ENCODE results near the gene FAR1.
"Not testable (repeated sequence)": the region's sequence is repeated elsewhere in the genome, so short reads cannot be mapped to it uniquely, and the experiment has no call there.

FAR1 gene, protein sequence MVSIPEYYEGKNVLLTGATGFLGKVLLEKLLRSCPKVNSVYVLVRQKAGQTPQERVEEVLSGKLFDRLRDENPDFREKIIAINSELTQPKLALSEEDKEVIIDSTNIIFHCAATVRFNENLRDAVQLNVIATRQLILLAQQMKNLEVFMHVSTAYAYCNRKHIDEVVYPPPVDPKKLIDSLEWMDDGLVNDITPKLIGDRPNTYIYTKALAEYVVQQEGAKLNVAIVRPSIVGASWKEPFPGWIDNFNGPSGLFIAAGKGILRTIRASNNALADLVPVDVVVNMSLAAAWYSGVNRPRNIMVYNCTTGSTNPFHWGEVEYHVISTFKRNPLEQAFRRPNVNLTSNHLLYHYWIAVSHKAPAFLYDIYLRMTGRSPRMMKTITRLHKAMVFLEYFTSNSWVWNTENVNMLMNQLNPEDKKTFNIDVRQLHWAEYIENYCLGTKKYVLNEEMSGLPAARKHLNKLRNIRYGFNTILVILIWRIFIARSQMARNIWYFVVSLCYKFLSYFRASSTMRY

DNA sequence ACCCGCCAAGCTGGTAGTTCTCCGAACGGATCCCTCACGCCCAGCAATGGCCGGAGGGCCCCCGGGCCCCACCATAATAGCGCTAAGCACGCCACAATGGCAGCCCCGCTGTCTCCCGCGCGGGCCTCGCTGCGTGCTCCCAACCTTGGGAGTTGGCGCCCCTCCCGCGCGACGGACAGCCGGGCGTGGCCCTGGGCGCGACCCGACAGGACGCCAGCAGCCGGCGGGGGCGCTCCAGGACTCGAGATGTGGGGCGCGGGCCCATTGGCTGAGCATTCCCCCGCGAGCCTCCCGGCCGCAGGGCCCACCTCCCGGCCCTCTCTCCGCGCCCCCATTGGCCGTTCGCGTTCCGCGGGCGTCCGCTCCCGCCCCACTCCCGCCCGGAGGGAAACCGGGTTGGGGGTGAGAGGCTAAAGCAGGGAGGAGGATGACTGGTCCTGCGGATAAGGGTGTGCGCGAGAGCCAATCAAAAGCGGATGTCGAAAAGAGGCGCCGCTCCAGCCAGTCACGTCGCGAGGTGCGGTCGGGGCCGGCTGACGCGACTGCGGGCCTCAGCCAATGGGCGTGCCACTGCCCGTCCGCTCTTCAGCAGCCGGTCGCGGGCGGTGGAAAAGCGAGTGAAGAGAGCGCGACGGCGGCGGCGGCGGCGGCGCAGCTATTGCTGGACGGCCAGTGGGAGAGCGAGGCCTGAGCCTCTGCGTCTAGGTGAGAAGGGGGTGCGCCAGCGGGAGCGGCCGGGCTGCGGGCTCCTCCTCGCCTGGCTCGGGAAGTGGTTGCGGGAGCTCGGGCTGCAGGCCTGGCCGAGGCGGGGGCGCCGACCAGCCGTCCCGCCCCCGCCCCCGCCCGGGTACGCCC is at the start of gene FAR1:
Gene FAR1, plus strand, starts transcription at position 567 of the 855 bp plus-strand sequence. CDS start 26,098 bp downstream, outside the sequence.
- Histone ChIP-seq H3K4me1 (ENCODE audit: low read depth, poor library complexity, severe bottlenecking) (peaks cover 37% of the 10 kb centered on the region), H3K9ac (peak within 1 kb of the TSS; percentile 78), H3K4me2 (peak within 1 kb of the TSS; percentile 44)

DNA sequence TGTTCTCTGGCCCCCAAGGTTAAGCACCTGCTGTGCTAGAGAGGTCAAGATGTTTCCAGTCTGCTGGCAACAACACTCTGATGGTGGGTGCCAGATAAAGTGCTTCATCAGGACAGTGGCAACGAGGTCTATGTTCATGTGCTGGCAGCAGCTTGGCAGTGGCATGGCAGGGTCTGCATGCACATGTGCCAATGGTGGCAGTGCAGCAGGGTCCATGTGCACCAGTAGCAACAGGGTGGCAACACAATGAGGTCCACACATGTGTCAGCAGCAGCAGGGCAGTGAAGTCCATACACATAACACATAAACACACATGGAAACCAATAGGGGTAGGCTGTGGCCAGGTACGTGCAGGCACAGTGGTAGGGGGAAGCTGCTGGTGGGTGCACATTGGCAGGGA is 48.4 kb upstream of the FAR1 start:
- Histone ChIP-seq H3K4me3 (IDR thresholded peaks at IDR 0.05; ENCODE audit: insufficient read depth, low read depth, low read length) (no peak overlapping the region), H3K4me1 (ENCODE audit: low read depth, poor library complexity, severe bottlenecking) (no peaks in the 10 kb centered on the region), H3K79me2 (ENCODE audit: insufficient read depth, low read depth) (no peaks in the 10 kb centered on the region), H3K27ac (no peak overlapping the region), H3K4me2 (no peak overlapping the region), H3K36me3 (ENCODE audit: insufficient read depth) (no peaks in the 10 kb centered on the region), H2AFZ (ENCODE audit: low read depth) (no peak overlapping the region), H3K27me3 (ENCODE audit: insufficient read depth, low read depth) (no peaks in the 10 kb centered on the region), H3K9ac (no peak overlapping the region), H4K20me1 (ENCODE audit: insufficient read depth) (no peaks in the 10 kb centered on the region)
- TF ChIP-seq, protein P1, sequence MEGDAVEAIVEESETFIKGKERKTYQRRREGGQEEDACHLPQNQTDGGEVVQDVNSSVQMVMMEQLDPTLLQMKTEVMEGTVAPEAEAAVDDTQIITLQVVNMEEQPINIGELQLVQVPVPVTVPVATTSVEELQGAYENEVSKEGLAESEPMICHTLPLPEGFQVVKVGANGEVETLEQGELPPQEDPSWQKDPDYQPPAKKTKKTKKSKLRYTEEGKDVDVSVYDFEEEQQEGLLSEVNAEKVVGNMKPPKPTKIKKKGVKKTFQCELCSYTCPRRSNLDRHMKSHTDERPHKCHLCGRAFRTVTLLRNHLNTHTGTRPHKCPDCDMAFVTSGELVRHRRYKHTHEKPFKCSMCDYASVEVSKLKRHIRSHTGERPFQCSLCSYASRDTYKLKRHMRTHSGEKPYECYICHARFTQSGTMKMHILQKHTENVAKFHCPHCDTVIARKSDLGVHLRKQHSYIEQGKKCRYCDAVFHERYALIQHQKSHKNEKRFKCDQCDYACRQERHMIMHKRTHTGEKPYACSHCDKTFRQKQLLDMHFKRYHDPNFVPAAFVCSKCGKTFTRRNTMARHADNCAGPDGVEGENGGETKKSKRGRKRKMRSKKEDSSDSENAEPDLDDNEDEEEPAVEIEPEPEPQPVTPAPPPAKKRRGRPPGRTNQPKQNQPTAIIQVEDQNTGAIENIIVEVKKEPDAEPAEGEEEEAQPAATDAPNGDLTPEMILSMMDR (conservative IDR thresholded peaks at IDR 0.05; ENCODE audit: low read depth, low read length): no peak

More for the DNA sequence above, at the start of gene FAR1:
- Histone ChIP-seq H3K4me3 (IDR thresholded peaks at IDR 0.05; ENCODE audit: insufficient read depth, low read depth, low read length) (no peak within 1 kb of the TSS), H3K36me3 (ENCODE audit: insufficient read depth) (no peaks in the 10 kb centered on the region), H2AFZ (ENCODE audit: low read depth) (peak within 1 kb of the TSS; percentile 94), H3K27me3 (ENCODE audit: insufficient read depth, low read depth) (no peaks in the 10 kb centered on the region), H4K20me1 (ENCODE audit: insufficient read depth) (no peaks in the 10 kb centered on the region), H3K79me2 (ENCODE audit: insufficient read depth, low read depth) (peaks cover 45% of the 10 kb centered on the region), H3K27ac (peak within 1 kb of the TSS; percentile 65)
- TF ChIP-seq, protein P1 (conservative IDR thresholded peaks at IDR 0.05; ENCODE audit: low read depth, low read length): 0 out of 2 replicates have a peak, but pooled peaks have one; percentile 29

DNA sequence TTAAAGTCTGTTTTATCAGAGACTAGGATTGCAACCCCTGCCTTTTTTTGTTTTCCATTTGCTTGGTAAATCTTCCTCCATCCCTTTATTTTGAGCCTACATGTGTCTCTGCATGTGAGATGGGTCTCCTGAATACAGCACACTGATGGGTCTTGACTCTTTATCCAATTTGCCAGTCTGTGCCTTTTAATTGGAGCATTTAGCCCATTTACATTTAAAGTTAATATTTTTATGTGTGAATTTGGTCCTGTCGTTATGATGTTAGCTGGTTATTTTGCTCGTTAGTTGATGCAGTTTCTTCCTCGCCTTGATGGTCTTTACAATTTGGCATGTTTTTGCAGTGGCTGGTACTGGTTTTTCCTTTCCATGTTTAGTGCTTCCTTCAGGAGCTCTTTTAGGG is 41.6 kb upstream of the FAR1 start:
- not testable (repeated sequence) for H3K4me1 ChIP-seq (ENCODE audit: low read depth, poor library complexity, severe bottlenecking); H3K27me3 ChIP-seq (ENCODE audit: insufficient read depth, low read depth); H3K27ac ChIP-seq; H3K36me3 ChIP-seq (ENCODE audit: insufficient read depth); H3K4me2 ChIP-seq; H3K4me3 ChIP-seq (IDR thresholded peaks at IDR 0.05; ENCODE audit: insufficient read depth, low read depth, low read length); H3K79me2 ChIP-seq (ENCODE audit: insufficient read depth, low read depth); H4K20me1 ChIP-seq (ENCODE audit: insufficient read depth); H2AFZ ChIP-seq (ENCODE audit: low read depth); H3K9ac ChIP-seq

DNA sequence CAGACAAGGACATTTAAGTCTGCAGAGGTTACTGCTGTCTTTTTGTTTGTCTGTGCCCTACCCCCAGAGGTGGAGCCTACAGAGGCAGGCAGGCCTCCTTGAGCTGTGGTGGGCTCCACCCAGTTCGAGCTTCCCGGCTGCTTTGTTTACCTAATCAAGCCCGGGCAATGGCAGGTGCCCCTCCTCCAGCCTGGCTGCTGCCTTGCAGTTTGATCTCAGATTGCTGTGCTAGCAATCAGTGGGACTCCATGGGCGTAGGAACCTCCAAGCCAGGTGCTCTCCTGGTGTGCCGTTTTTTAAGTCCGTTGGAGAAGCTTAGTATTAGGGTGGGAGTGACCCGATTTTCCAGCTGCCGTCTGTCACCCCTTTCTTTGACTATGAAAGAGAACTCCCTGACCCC is 39.8 kb upstream of the FAR1 start:
- not testable (repeated sequence) for H3K9ac ChIP-seq; H3K4me2 ChIP-seq; H3K4me3 ChIP-seq (IDR thresholded peaks at IDR 0.05; ENCODE audit: insufficient read depth, low read depth, low read length); H2AFZ ChIP-seq (ENCODE audit: low read depth); H3K79me2 ChIP-seq (ENCODE audit: insufficient read depth, low read depth); H3K27ac ChIP-seq; H3K4me1 ChIP-seq (ENCODE audit: low read depth, poor library complexity, severe bottlenecking); H3K27me3 ChIP-seq (ENCODE audit: insufficient read depth, low read depth); H4K20me1 ChIP-seq (ENCODE audit: insufficient read depth); H3K36me3 ChIP-seq (ENCODE audit: insufficient read depth)

DNA sequence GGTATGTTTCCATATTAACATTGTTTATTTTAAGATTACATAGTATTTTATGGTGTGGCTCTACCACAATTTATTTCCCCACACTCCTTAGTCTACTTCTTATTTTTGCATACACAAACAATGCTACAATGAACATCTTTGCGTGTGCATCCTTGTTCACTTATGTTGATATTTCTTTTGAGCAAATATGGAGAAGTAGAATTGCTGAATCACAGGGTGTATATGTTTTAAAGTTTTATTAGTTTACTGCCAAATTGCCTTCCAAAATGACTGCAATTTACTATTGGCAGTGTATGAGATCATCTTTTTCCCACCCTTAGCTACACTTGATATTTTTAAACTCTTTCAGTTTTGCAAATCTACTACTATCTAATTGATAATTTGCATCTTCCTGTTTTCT is 38.7 kb upstream of the FAR1 start:
- Histone ChIP-seq H3K27me3 (ENCODE audit: insufficient read depth, low read depth) (no peaks in the 10 kb centered on the region), H3K36me3 (ENCODE audit: insufficient read depth) (no peaks in the 10 kb centered on the region), H2AFZ (ENCODE audit: low read depth) (no peak overlapping the region), H3K27ac (no peak overlapping the region), H3K79me2 (ENCODE audit: insufficient read depth, low read depth) (no peaks in the 10 kb centered on the region), H3K9ac (no peak overlapping the region), H3K4me3 (IDR thresholded peaks at IDR 0.05; ENCODE audit: insufficient read depth, low read depth, low read length) (no peak overlapping the region), H3K4me1 (ENCODE audit: low read depth, poor library complexity, severe bottlenecking) (no peaks in the 10 kb centered on the region), H4K20me1 (ENCODE audit: insufficient read depth) (no peaks in the 10 kb centered on the region), H3K4me2 (no peak overlapping the region)
- TF ChIP-seq, protein P1 (conservative IDR thresholded peaks at IDR 0.05; ENCODE audit: low read depth, low read length): no peak
